ENCODE results near the gene DUXA.
"Not testable (repeated sequence)": the region's sequence is repeated elsewhere in the genome, so short reads cannot be mapped to it uniquely, and the experiment has no call there.

Gene DUXA

DNA sequence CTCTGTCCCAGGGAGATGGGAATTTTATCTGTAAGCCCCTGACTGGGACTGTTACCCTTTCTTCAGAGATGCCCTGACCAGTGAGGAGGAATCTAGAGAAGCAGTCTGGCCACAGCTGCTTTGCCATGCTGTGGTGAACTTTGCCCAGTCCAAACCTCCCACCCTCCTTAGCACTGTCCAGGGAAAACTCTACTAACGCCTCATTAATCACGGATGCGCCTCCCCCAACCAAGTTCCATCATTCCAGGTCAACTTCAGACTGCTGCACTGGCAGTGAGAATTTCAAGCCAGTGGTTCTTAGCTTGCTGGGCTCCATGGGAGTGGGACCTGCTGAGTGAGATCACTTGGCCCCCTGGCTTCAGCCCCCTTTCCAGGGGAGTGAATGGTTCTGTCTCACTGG is 39.9 kb downstream of the DUXA start:
- peaks cover 77% of the 10 kb centered on the region for H3K9me3 Mint-ChIP-seq
- not testable (repeated sequence) for H3K27me3 Mint-ChIP-seq (ENCODE audit: low read depth)

DNA sequence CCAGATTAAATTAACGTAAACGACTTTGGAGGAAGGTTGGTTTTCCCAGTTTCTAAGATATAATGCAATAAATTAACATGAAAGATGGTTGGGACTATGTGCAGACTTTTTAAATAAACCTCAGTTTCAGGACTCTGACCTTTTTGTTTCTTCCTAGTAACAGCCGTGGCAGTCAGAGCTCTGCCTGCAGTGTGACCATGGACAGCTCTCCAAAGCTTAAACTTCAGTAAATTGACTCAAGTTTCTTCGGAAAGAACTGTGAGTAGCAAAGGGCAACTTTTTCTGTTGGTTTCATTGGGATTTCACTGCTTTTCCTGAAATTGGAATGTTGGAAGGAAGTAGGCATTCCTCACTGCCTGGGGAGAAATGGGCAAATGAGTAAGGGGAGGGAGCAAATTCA is 43.4 kb downstream of the DUXA start:
- Mint-ChIP-seq H3K36me3 (ENCODE audit: low read depth) (no peaks in the 10 kb centered on the region), H3K4me3 (no peak overlapping the region), H3K9me3 (peaks cover 59% of the 10 kb centered on the region), H3K27me3 (ENCODE audit: low read depth) (no peaks in the 10 kb centered on the region), H3K27ac (no peak overlapping the region), H3K4me1 (ENCODE audit: low read depth) (no peaks in the 10 kb centered on the region)

More for the DNA sequence above, 39.9 kb downstream of the DUXA start:
- not testable (repeated sequence) for H3K4me3 Mint-ChIP-seq; H3K4me1 Mint-ChIP-seq (ENCODE audit: low read depth); H3K36me3 Mint-ChIP-seq (ENCODE audit: low read depth); H3K27ac Mint-ChIP-seq

DNA sequence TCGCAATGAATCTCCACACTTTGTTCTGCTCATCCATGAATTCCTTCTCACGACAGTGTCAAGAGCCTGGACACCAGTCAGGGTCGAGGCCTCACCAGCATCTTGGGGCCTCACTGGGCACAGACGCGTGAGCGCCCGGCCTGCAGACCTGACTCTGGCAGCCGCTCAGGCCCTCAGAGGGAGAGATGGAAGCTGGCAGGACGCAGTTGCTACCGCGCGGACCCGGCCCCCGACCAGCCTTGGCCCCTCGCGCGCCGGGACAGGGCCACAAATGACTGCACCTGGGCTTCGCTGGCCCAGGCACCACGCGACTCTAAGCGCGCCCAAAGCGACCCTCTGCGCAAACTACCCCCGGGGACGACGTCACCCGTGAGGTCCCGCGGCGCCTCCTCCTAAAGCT is 48.4 kb downstream of the DUXA start:
- no peak overlapping the region for H3K4me3 Mint-ChIP-seq
- H3K4me1 Mint-ChIP-seq (ENCODE audit: low read depth): no peaks in the 10 kb centered on the region
- peaks cover 51% of the 10 kb centered on the region for H3K9me3 Mint-ChIP-seq
- H3K27me3 Mint-ChIP-seq (ENCODE audit: low read depth): no peaks in the 10 kb centered on the region
- no peak overlapping the region for H3K27ac Mint-ChIP-seq
- no peaks in the 10 kb centered on the region for H3K36me3 Mint-ChIP-seq (ENCODE audit: low read depth)

DNA sequence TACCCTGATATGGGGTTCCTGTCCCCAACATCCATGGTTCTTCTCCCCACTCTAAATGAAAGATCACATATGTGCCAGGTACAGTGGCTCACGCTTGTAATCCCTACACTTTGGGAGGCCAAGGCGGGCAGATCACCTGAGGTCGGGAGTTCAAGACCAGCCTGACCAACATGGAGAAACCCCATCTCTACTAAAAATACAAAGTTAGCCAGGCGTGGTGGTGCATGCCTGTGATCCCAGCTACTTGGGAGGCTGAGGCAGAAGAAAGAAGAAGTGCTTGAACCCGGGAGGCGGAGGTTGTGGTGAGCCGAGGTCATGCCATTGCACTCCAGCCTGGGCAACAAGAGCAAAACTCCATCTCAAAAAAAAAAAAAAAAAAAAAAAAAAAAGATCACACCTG is 53.8 kb downstream of the DUXA start:
- H3K4me1 Mint-ChIP-seq (ENCODE audit: low read depth); H3K4me3 Mint-ChIP-seq; H3K36me3 Mint-ChIP-seq (ENCODE audit: low read depth); H3K27ac Mint-ChIP-seq; H3K27me3 Mint-ChIP-seq (ENCODE audit: low read depth): not testable (repeated sequence)
- H3K9me3 Mint-ChIP-seq: peaks cover 62% of the 10 kb centered on the region

DNA sequence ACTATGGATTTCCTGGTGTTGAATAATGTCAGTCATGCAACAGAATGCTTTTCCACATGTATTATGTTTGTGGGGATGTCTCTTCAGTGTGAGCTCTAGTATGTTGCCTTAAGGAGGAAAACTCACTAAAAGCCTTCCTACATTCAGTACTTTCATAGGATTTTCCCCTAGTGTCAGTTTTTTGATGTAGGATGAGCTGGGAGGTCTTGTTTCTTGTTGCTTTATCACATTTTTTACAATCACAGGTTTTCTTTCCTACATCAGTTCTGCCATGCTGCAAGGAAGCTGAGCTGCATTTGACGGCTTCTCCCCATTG is 56.0 kb downstream of the DUXA start:
- Mint-ChIP-seq H3K9me3 (peaks cover 60% of the 10 kb centered on the region), H3K27me3 (ENCODE audit: low read depth) (no peaks in the 10 kb centered on the region), H3K4me1 (ENCODE audit: low read depth) (no peaks in the 10 kb centered on the region), H3K4me3 (no peak overlapping the region), H3K27ac (no peak overlapping the region), H3K36me3 (ENCODE audit: low read depth) (peaks cover 2% of the 10 kb centered on the region)

DNA sequence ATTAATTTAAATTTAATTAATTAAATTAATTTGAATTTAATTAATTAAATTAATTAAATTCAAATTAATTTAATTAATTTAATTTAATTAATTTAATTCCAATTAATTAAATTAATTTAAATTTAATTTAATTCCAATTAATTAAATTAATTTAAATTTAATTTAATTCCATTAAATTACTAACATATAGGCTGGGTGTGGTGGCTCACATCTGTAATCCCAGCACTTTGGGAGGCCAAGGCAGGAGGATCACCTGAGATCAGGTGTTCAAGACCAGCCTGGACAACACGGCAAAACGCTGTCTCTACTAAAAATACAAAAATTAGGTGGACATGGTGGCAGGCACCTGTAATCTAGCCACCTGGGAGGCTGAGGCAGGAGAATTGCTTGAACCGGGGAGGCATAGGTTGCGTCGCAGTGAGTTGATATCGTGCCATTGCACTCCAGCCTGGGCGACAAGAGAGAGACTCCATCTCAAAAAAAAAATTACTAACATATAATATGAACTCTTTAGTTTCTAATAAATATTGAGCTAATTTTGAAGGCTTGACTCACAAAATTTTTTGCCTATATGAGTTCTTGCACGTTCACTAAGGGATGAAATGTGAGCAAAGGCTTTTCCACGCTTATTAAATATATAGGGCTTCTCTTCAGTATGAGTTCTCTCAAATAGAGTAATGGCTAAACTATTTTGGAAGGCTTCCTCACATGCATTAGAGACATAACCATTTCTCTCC is 56.5 kb downstream of the DUXA start:
- H3K27ac Mint-ChIP-seq: no peak overlapping the region

DNA sequence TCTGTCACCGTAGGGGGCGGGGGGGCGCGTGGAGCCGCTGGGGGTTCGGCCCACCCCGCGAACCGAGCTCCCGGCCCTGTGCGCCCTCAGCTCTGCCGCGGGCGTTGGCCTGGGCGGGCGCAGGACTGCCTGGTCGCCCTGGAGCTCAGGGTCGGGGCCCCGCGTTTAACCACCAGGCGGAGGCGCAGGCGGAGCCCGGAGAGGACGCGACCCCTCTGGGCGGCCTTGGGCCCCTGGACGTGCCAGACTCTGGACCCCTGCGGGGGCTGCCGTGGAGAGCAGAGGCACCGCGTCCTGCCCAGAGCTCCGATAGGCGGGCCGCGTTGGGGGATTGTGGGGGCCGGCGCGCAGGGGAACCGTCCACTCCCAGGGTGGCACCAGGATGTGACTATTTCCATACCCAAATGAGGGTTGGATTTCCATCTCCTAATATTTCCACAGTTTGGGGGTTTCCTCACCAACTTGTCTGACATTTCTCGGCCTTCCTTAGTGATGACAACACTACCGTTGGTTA is 60.5 kb downstream of the DUXA start:
- no peaks in the 10 kb centered on the region for H3K27me3 Mint-ChIP-seq (ENCODE audit: low read depth)
- H3K4me1 Mint-ChIP-seq (ENCODE audit: low read depth): peaks cover 3% of the 10 kb centered on the region
- peaks cover 2% of the 10 kb centered on the region for H3K36me3 Mint-ChIP-seq (ENCODE audit: low read depth)
- no peak overlapping the region for H3K4me3 Mint-ChIP-seq
- H3K27ac Mint-ChIP-seq: no peak overlapping the region
- H3K9me3 Mint-ChIP-seq: peaks cover 38% of the 10 kb centered on the region

More for the DNA sequence above, 56.5 kb downstream of the DUXA start:
- Mint-ChIP-seq H3K9me3 (peaks cover 58% of the 10 kb centered on the region), H3K4me1 (ENCODE audit: low read depth) (no peaks in the 10 kb centered on the region), H3K36me3 (ENCODE audit: low read depth) (peaks cover 2% of the 10 kb centered on the region), H3K27me3 (ENCODE audit: low read depth) (no peaks in the 10 kb centered on the region), H3K4me3 (no peak overlapping the region)

DNA sequence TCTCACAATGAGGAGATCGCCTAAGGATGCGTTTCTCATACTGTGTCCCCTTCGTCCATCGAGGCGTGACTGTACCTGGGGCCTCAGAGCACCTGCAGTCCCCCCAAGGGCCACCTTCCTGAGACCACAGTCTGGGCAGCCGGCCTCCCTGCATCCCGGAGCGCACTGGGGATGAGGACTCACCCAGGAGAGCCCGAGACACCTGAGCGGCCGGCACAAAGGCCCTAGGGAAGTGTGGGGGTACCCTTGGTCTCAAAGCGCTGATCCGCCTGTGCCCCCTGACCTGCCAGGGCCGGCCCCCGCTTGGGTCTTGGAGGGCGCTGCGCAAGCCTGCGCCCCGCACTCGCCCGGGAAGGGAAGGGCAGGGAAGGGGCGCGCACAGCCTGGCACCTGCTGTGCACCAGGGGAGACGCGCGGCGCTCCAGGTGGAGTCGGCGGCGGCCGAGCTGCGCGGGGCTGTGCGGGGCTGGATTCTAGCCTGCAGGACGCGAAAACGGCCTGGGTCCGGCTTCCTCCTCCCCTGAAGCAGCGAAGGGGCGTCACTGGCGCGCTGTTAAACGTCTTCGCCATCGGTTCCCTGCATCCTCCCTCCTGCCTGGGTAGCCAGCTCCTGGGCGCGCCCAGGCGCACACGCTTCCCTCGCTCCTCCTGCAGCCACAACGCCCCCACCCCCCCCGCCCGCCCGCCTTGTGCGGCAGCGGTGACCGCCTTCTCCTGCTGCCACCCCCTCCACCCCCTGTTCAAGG is 61.1 kb downstream of the DUXA start:
- peaks cover 36% of the 10 kb centered on the region for H3K9me3 Mint-ChIP-seq
- H3K27ac Mint-ChIP-seq: no peak overlapping the region
- H3K27me3 Mint-ChIP-seq (ENCODE audit: low read depth): no peaks in the 10 kb centered on the region
- peaks cover 3% of the 10 kb centered on the region for H3K4me1 Mint-ChIP-seq (ENCODE audit: low read depth)
- no peak overlapping the region for H3K4me3 Mint-ChIP-seq
- peaks cover 2% of the 10 kb centered on the region for H3K36me3 Mint-ChIP-seq (ENCODE audit: low read depth)
